Upper lobe of right lung (tissue), 1 donor: ENCODE data around the gene CSPG4. TPM values are rescaled to one million over a fixed set of nuclear protein-coding genes. Genes with fewer than 3 reads are reported as not detected.
A peak's percentile ranks its signal among the peaks of the same experiment; 100 is the strongest.
"Not testable (repeated sequence)": the region's sequence is repeated elsewhere in the genome, so short reads cannot be mapped to it uniquely, and the experiment has no call there.

Experiments used
- ATAC-seq: fragments of 200-7000 bp; cut with Tn5 transposase; one replicate; pipeline ENCODE4 v1.9.1; 2020; ENCODE audit warnings: mild to moderate bottlenecking, moderate library complexity
- DNase-seq: peaks from one replicate; pipeline ENCODE4 v3.0.0-alpha.2; 2020
- H3K27ac ChIP-seq: fragments of 200-600 bp; one replicate; pipeline ENCODE4 v1.8.0; 2022
- H3K27me3 ChIP-seq: fragments of 200-600 bp; one replicate; pipeline ENCODE4 v1.8.0; 2022; ENCODE audit warnings: mild to moderate bottlenecking
- H3K36me3 ChIP-seq: fragments of 200-600 bp; one replicate; pipeline ENCODE4 v1.8.0; 2022
- H3K4me1 ChIP-seq: fragments of 200-600 bp; one replicate; pipeline ENCODE4 v1.8.0; 2022
- H3K4me3 ChIP-seq: fragments of 200-600 bp; one replicate; pipeline ENCODE4 v1.8.0; 2022; ENCODE audit warnings: mild to moderate bottlenecking
- H3K9me3 ChIP-seq: fragments of 200-600 bp; one replicate; pipeline ENCODE4 v1.8.0; 2022
- intact Hi-C: fragments of 100-400 bp; cut with DNase I; formaldehyde crosslinking; loops from one replicate; pipeline ENCODE4 v1.11.0; 2022
- total RNA-seq: library from RNA; stranded (reverse); fragmentation: NEBNext Ultra II Directional; extraction: Animal tissue kit (Norgen Biotek cat#: 25700); gene quantifications from one replicate; pipeline ENCODE4 v1.2.1, GENCODE V29; 2021
- TF ChIP-seq, protein P1 (sequence below): fragments of 200-600 bp; IDR thresholded peaks from one replicate; pipeline ENCODE4 v1.8.0; 2022; ENCODE audit warnings: antibody characterized with exemption
- donor health status: DM: no; HTN: yes; CAD: no; lungs with severe emphysema.

The CSPG4 gene
- total RNA-seq, 1 donor from 2014 or later = 12.6 TPM

DNA sequence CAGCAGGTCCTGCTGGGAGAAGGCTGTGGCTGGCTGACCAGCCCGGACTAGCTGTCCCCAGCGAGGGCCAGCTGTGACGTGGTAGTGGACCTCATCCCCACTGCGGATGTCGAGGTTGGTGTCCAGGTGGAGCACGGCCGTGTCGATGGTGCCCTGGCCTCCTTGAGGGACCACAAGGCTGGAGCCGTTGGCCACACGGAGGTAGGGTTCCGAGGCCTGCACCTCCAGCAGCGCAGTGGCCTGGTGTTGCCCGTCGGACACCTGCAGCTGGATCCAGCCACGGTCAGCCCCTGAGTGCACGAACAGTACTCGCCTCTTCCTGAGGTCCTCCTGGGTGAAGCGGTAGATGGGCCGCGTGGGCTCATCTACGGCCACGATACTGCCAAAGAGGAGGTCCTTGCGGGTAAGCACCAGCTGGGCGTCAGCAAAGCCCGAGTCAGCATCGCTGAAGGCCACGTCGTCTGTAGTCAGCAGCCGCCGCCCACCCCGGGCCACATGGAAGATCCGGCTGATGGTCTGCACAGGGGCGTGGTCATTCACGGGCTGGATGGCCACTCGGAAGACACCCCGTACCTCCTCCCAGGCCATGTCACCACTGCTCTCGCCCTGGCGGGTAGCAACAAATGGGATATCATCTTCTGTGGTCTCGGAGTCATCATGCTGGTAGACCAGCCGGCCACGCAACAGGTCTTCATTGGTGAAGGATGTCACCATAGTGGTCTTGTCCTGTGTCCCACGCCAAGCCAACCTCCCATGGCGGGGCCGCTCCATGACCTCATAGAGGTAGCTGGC lies 25.0 kb downstream of the CSPG4 start:
- H3K9me3 ChIP-seq = no peaks in the 10 kb centered on the region
- H3K27me3 ChIP-seq = no peaks in the 10 kb centered on the region
- DNase-seq (no peak), ATAC-seq (no peak)
- H3K36me3 ChIP-seq = no peaks in the 10 kb centered on the region
- no peak overlapping the region for H3K27ac ChIP-seq
- peaks cover 7% of the 10 kb centered on the region for H3K4me1 ChIP-seq
- intact Hi-C loops = no loop called here
- TF ChIP-seq, protein P1, sequence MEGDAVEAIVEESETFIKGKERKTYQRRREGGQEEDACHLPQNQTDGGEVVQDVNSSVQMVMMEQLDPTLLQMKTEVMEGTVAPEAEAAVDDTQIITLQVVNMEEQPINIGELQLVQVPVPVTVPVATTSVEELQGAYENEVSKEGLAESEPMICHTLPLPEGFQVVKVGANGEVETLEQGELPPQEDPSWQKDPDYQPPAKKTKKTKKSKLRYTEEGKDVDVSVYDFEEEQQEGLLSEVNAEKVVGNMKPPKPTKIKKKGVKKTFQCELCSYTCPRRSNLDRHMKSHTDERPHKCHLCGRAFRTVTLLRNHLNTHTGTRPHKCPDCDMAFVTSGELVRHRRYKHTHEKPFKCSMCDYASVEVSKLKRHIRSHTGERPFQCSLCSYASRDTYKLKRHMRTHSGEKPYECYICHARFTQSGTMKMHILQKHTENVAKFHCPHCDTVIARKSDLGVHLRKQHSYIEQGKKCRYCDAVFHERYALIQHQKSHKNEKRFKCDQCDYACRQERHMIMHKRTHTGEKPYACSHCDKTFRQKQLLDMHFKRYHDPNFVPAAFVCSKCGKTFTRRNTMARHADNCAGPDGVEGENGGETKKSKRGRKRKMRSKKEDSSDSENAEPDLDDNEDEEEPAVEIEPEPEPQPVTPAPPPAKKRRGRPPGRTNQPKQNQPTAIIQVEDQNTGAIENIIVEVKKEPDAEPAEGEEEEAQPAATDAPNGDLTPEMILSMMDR = no peak
- no peak overlapping the region for H3K4me3 ChIP-seq

DNA sequence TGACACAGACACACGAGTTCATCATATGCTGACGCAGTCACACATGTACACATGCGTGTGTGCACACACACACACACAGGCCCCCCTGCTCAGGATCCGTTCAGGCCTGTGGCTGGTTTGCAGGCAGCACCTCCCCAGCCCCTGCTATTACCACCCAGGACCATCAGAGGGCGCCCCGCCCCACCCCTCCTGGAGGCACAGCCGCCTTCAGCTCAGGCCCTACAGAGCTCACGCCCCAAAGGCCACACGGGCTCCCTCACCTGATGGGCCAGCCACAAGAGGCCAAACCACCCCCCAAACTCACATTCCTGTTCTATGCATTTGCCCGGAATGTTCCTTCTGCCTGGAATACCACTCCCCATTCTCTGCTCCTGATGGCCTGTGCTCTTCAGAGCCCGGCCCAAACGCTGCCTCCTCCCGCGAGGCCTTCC lies 26.4 kb downstream of the CSPG4 start:
- H3K36me3 ChIP-seq, H3K27ac ChIP-seq, H3K4me3 ChIP-seq, H3K9me3 ChIP-seq, H3K27me3 ChIP-seq, H3K4me1 ChIP-seq, intact Hi-C loops: not testable (repeated sequence)
- TF ChIP-seq, protein P1 = peak; percentile 86
- peak; percentile 91 for DNase-seq
- peak; percentile 88 for ATAC-seq

DNA sequence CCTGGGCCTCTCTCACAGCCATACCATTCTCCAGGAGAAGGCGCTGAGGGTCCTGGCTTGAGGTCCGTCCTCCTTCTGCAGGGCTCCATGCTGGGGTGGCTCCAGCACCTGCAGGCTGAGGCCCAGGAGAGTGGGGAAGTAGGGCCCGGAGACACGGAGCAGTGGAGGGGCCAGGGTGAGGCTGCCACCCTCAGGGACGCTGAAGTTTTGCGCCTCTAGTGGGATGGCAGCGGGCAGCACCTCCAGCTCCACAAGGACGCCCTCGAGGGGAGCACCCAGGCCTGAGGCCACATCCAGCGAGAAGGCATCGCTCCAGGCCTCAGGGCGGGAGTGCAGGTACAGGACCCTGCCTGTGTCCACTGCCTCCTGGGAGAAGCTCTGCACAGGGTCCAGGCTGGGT lies 27.5 kb downstream of the CSPG4 start:
- ATAC-seq (no peak), DNase-seq (no peak)
- H3K4me3 ChIP-seq = no peak overlapping the region
- H3K36me3 ChIP-seq = no peaks in the 10 kb centered on the region
- H3K9me3 ChIP-seq = no peaks in the 10 kb centered on the region
- intact Hi-C loops = no loop called here
- H3K27ac ChIP-seq = no peak overlapping the region
- H3K4me1 ChIP-seq = peaks cover 7% of the 10 kb centered on the region
- H3K27me3 ChIP-seq = no peaks in the 10 kb centered on the region
- TF ChIP-seq, protein P1 = no peak

DNA sequence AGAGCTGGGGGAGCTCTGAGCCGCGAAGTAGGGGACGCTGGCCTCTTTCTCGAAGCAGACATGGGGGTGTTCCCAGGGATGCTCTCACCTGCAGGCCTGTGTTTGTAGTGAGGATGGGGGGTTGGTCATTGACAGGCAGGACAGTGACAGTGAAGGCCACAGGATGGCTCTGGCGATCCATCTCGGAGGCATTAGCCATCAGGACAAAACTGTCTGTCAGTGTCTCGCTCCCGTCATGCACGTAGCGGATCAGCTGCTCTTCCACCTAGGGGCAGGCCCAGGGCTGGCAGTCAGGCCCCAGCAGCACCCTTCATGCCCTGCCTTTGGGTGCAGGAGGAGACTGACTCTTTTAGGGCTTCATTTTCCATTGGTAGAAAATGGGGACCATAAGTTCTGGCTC lies 28.0 kb downstream of the CSPG4 start:
- no peak for ATAC-seq

DNA sequence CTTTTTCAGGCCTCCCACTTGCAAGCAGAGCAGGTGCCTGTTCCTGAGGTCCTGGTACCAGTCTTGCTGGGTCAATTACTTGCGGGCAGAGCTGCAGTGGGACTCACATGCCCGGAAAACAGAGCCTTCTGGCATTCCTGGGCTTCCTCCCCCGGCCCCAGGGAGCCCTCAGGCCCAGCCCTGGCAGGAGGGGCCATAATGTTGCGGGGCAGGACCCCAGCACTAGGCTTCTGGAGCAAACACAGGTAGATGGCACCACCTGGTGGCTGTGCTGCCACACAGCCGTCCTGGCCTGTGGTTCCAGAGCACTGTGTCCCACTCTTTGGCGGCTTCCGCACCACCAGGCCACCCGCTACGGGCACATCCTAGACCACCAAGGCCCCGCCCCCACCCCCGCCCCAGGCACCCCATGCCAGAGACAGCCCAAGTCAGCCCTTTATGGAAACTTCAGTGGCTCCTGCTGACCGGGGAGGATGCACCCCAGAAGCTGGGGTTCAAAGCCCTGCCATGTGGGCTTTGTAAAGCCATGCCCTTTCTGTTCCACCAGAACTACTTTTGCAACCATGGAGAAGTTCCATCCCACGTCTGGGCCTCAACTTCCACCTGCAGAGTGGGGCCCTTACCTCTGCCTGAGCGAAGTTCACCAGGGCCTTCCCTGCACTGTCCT lies 28.9 kb downstream of the CSPG4 start:
- ATAC-seq (peak; percentile 83), DNase-seq (peak; percentile 85)
- intact Hi-C loops, H3K36me3 ChIP-seq, H3K4me3 ChIP-seq, H3K27me3 ChIP-seq, H3K9me3 ChIP-seq, H3K4me1 ChIP-seq, H3K27ac ChIP-seq: not testable (repeated sequence)
- TF ChIP-seq, protein P1 = peak; percentile 79

More for the DNA sequence above, 28.0 kb downstream of the CSPG4 start:
- Histone ChIP-seq H3K4me1 (peaks cover 7% of the 10 kb centered on the region), H3K9me3 (no peaks in the 10 kb centered on the region), H3K27ac (no peak overlapping the region), H3K27me3 (no peaks in the 10 kb centered on the region), H3K4me3 (no peak overlapping the region), H3K36me3 (no peaks in the 10 kb centered on the region)
- TF ChIP-seq, protein P1 = no peak
- DNase-seq = no peak
- intact Hi-C loops = no loop called here
